Cardiac muscle cell (in vitro differentiated cells and primary cell): Measurements from ENCODE around the gene SYF2. TPM values are rescaled to one million over a fixed set of nuclear protein-coding genes. Genes with fewer than 3 reads are reported as not detected.
"Not testable (repeated sequence)": the region's sequence is repeated elsewhere in the genome, so short reads cannot be mapped to it uniquely, and the experiment has no call there.

Experiments
- DNase-seq, 2 donors: peaks; one replicate each; pipeline versions ENCODE4 v3.0.0 to v3.0.0-alpha.2; 2010 to 2017; ENCODE audit warnings: low read depth in 1 of 2, low spot score in 1 of 2
- H3K27ac ChIP-seq: fragments of 200-600 bp; sonication (generic); 2 replicates; pipeline ENCODE4 v1.5.1; 2016
- H3K27me3 ChIP-seq: fragments of 200-600 bp; sonication (generic); 2 replicates; pipeline ENCODE4 v1.6.0; 2016; ENCODE audit warnings: control low read depth
- H3K36me3 ChIP-seq: fragments of 200-600 bp; sonication (generic); 2 replicates; pipeline ENCODE4 v1.5.1; 2016; ENCODE audit warnings: control low read depth
- H3K4me1 ChIP-seq: fragments of 200-600 bp; sonication (generic); 2 replicates; pipeline ENCODE4 v1.8.1; 2017; ENCODE audit warnings: low read depth, mild to moderate bottlenecking, mixed run types
- H3K4me3 ChIP-seq: fragments of 200-600 bp; sonication (generic); 2 replicates; pipeline ENCODE4 v1.5.1; 2016; ENCODE audit warnings: mild to moderate bottlenecking
- H3K9me3 ChIP-seq: fragments of 200-600 bp; sonication (generic); 2 replicates; pipeline ENCODE4 v1.5.1; 2017; ENCODE audit warnings: low read depth, mild to moderate bottlenecking, control low read depth
- CTCF ChIP-seq: IDR thresholded peaks from 2 replicates; pipeline ENCODE4 v1.5.1; 2012; ENCODE audit warnings: low read depth, mild to moderate bottlenecking, low read length
- polyA plus RNA-seq: library from polyadenylated mRNA; unstranded; fragments of >200 nt; fragmentation: Nextera tagmentation; extraction: Ambion mirVana; gene quantifications from 2 replicates; pipeline ENCODE4 v1.2.1, GENCODE V29; 2016
- total RNA-seq: library from RNA; depleted of rRNA; stranded (reverse); fragments of >200 nt; gene quantifications from 2 replicates; pipeline ENCODE4 v1.2.3, GENCODE V29; 2016

Gene SYF2
- total and polyA plus RNA-seq, 2 experiments from 2014 or later, result 44.6 to 50.0 TPM

GRCh38 chr1:25195835-25196234, 36.5 kb downstream of the SYF2 start:
- Histone ChIP-seq H3K4me3 (no peak overlapping the region), H3K9me3 (no peaks in the 10 kb centered on the region), H3K27me3 (no peaks in the 10 kb centered on the region), H3K27ac (no peak overlapping the region), H3K36me3 (no peaks in the 10 kb centered on the region), H3K4me1 (peaks cover 10% of the 10 kb centered on the region)
- DNase-seq, result no peak
- no peak for TF ChIP-seq CTCF

- no peak for DNase-seq
- Histone ChIP-seq H3K9me3 (no peaks in the 10 kb centered on the region), H3K27me3 (no peaks in the 10 kb centered on the region), H3K36me3 (no peaks in the 10 kb centered on the region), H3K4me3 (no peak overlapping the region), H3K4me1 (peaks cover 2% of the 10 kb centered on the region), H3K27ac (no peak overlapping the region)
- TF ChIP-seq CTCF, result no peak
These were observed 37.7 kb downstream of the SYF2 start for GRCh38 chr1:25194572-25195020.

GRCh38 chr1:25194054-25194453, 38.2 kb downstream of the SYF2 start:
- no peak overlapping the region for H3K27ac ChIP-seq
- DNase-seq, result no peak
- H3K27me3 ChIP-seq, result no peaks in the 10 kb centered on the region
- no peaks in the 10 kb centered on the region for H3K9me3 ChIP-seq
- no peaks in the 10 kb centered on the region for H3K36me3 ChIP-seq
- no peak overlapping the region for H3K4me3 ChIP-seq
- no peaks in the 10 kb centered on the region for H3K4me1 ChIP-seq
- no peak for TF ChIP-seq CTCF

GRCh38 chr1:25193229-25193628, 39.1 kb downstream of the SYF2 start:
- H3K36me3 ChIP-seq, result no peaks in the 10 kb centered on the region
- no peak overlapping the region for H3K27ac ChIP-seq
- no peaks in the 10 kb centered on the region for H3K27me3 ChIP-seq
- H3K4me3 ChIP-seq, result no peak overlapping the region
- no peaks in the 10 kb centered on the region for H3K4me1 ChIP-seq
- TF ChIP-seq CTCF, result no peak
- no peak for DNase-seq
- no peaks in the 10 kb centered on the region for H3K9me3 ChIP-seq

GRCh38 chr1:25192154-25192553, 40.1 kb downstream of the SYF2 start:
- no peaks in the 10 kb centered on the region for H3K36me3 ChIP-seq
- no peaks in the 10 kb centered on the region for H3K27me3 ChIP-seq
- no peak for DNase-seq
- no peak overlapping the region for H3K27ac ChIP-seq
- H3K4me1 ChIP-seq, result no peaks in the 10 kb centered on the region
- no peak for TF ChIP-seq CTCF
- H3K9me3 ChIP-seq, result no peaks in the 10 kb centered on the region
- no peak overlapping the region for H3K4me3 ChIP-seq

- Histone ChIP-seq H3K4me1 (no peaks in the 10 kb centered on the region), H3K9me3 (no peaks in the 10 kb centered on the region), H3K27ac (no peak overlapping the region), H3K4me3 (no peak overlapping the region), H3K27me3 (no peaks in the 10 kb centered on the region), H3K36me3 (no peaks in the 10 kb centered on the region)
- no peak for DNase-seq
- TF ChIP-seq CTCF, result no peak
These were observed 42.0 kb downstream of the SYF2 start for GRCh38 chr1:25190260-25190659.

GRCh38 chr1:25187904-25188303, 44.4 kb downstream of the SYF2 start:
- H3K4me3 ChIP-seq, H3K36me3 ChIP-seq, H3K4me1 ChIP-seq, H3K27ac ChIP-seq, H3K9me3 ChIP-seq, H3K27me3 ChIP-seq, DNase-seq: not testable (repeated sequence)
